Coronary artery (tissue), 2 donors: ENCODE data around the gene ERC2.

Experiments
- DNase-seq: peaks from one replicate; pipeline ENCODE4 v3.0.0-alpha.2; 2017; ENCODE audit warnings: low spot score
- H3K27ac ChIP-seq, 2 donors: fragments of 200-600 bp; sonication (generic); one replicate each; pipeline ENCODE4 v1.5.1; 2016 to 2019
- H3K4me3 ChIP-seq: fragments of 200-600 bp; sonication (generic); 2 replicates; pipeline ENCODE4 v1.5.1; 2016; ENCODE audit warnings: mild to moderate bottlenecking, moderate library complexity
- TF ChIP-seq, protein P1 (sequence below): fragments of 200-600 bp; sonication (generic); IDR thresholded peaks from one replicate; pipeline ENCODE4 v1.5.1; 2019; ENCODE audit warnings: antibody characterized with exemption

The ERC2 gene

DNA sequence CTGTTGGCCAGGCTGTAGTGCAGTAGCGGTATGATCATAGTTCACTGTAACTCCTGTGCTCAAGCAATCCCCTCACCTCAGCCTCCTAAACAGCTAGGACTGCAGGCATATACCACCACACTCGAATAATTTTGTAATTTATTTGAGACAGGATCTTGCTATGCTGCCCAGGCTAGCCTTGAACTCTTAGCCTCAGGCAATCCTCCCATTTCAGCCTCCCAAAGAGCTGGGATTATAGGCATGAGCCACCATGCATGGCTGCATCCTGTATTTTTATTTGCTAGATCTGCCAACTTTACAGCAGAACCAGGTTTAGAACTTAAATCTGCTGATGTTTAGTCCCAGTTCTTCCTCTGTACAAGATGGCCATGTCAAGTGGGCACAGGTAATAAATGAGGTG is 69.6 kb downstream of the ERC2 start:
- H3K4me3 ChIP-seq: no peak overlapping the region
- TF ChIP-seq, protein P1, sequence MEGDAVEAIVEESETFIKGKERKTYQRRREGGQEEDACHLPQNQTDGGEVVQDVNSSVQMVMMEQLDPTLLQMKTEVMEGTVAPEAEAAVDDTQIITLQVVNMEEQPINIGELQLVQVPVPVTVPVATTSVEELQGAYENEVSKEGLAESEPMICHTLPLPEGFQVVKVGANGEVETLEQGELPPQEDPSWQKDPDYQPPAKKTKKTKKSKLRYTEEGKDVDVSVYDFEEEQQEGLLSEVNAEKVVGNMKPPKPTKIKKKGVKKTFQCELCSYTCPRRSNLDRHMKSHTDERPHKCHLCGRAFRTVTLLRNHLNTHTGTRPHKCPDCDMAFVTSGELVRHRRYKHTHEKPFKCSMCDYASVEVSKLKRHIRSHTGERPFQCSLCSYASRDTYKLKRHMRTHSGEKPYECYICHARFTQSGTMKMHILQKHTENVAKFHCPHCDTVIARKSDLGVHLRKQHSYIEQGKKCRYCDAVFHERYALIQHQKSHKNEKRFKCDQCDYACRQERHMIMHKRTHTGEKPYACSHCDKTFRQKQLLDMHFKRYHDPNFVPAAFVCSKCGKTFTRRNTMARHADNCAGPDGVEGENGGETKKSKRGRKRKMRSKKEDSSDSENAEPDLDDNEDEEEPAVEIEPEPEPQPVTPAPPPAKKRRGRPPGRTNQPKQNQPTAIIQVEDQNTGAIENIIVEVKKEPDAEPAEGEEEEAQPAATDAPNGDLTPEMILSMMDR: no peak
- no peak for DNase-seq
- no peak overlapping the region for H3K27ac ChIP-seq

DNA sequence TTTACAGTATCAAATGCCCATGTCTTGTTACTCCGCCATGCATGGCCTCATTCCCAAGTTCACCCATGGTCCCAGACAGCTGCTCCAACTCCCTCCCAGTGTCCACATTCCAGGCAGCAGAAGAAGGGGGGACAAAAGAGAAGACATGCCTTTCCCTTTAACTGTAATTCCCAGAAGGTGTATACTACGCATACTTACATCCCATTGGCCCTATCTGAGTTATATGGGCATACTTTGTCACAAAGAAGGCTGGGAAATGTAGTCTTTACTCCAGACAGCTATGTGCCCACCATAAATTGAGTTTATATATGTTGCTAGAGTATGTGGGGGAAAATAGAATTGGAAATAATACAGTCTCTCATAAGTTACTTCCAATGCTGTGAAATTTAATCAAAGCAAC is 70.5 kb downstream of the ERC2 start:
- no peak for DNase-seq
- Histone ChIP-seq H3K27ac (no peak overlapping the region), H3K4me3 (no peak overlapping the region)
- TF ChIP-seq, protein P1: no peak

DNA sequence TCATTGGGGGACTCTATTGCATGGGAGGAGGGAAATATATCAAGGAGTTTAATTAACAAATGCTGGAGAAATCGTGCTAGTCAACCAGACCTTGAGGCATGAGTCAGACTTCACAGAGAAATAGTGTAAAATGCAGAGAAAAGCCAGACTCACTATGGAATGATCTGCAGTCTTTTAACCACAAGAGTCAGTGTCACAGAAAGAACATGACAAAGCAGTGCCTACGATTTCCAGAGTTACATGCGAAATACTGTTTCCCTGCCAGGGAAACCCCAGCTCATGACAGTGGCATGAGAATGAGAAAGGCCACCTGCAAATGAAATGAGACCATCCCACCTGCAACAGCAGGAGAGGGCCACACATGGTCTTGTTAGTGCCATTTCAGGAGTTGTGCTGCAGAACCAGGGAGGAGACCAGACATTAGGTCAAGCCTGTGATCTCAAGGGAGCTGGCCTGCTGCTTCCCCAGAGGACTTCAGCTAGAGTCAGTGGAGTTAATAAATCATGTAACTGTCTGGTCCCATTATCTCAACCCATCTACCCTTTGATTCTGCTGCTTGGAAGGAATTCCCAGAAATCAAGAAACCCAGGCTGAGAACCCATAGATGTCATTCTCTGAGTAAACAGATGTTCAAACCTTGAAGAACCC is 79.0 kb downstream of the ERC2 start:
- TF ChIP-seq, protein P1: no peak
- Histone ChIP-seq H3K27ac (no peak overlapping the region), H3K4me3 (no peak overlapping the region)
- DNase-seq: no peak

DNA sequence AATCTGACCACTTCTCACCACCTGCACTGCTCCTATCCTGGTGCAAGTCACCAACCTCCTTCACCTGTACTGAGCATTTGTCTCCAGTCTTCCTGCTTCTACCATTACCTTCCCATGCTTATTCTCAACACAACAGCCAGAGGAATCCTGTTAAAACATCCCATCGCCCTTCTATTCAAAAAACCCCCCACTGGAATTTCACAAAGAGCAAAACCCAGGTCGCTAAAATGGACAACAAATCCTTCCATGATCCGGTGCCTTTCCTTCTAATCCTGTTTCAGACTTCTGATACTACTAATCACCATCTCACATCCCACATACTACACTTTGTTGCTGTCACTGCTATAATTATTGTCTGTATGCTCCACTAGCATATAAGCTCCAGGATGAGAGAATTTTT is 85.2 kb downstream of the ERC2 start:
- no peak for DNase-seq
- Histone ChIP-seq H3K27ac (no peak overlapping the region), H3K4me3 (no peak overlapping the region)
- TF ChIP-seq, protein P1: no peak

DNA sequence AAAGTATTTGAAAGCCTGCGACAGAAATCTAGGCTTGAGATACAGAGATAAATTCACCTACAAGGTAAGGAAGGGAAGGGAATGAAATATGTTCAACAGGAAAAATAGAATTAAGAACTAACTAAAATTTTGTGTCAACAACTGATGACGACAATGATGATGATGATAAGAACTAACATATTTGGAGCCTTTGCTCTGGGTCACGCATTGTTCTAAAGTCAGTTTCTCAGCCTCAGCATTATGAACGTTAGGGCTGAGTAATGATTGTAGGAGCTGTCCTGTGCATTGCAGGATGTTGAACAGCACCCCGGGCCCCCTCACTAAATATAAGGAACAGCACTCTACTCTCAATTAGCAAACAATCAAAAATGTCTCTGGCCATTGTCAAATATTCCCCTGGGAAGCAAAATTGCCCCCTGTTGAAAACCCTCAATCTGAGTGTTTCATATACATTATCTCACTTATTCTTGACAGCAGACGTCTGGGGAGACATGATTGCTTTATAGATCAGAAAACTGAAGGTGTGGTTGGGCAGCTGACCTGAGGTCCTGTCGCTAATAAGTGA is 88.5 kb downstream of the ERC2 start:
- DNase-seq: no peak
- no peak overlapping the region for H3K4me3 ChIP-seq

DNA sequence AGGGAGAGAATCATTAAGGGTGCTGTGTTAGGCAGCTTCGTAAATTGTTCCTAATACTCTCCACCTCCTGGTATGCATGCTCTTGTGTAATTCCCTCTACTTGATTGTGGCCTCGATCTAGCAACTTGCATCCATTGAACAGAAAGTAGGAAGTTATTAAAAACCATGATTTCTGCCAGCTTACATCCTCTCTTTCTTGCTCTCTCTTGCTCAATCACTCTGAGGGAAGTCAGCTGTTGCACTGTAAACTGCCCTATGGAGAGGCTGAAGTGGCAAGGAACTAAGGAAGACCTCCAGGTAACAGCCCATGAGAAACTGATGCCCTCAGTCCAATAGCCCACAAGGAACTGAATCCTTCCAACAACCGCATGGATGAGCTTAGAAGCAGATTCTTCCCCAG is 92.6 kb downstream of the ERC2 start:
- Histone ChIP-seq H3K27ac (no peak overlapping the region), H3K4me3 (no peak overlapping the region)
- TF ChIP-seq, protein P1: no peak
- no peak for DNase-seq

More for the DNA sequence above, 88.5 kb downstream of the ERC2 start:
- TF ChIP-seq, protein P1: no peak
- no peak overlapping the region for H3K27ac ChIP-seq

DNA sequence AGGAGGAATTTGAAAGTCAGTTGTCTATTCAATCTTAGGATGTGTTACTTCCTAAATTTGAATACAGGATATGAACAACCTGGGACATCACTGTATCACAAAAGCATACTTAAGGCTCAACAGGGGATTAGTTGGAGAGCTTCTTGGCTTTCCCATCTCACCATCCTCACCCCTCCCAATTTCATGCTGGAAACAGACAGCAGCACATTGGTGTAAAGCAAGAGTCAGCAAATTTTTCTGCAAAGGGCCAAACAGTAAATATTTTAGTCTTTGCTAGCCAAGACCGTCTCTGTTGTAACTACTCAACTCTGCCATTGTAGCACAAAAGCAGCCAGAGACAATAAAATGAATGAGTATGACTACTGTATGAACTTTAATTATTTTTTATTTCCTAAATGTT is 94.9 kb downstream of the ERC2 start:
- no peak for DNase-seq
- TF ChIP-seq, protein P1: no peak
- Histone ChIP-seq H3K27ac (no peak overlapping the region), H3K4me3 (no peak overlapping the region)
